Rectal smooth muscle tissue (tissue), 1 donor: ENCODE measurements around the gene ARNT2.

Experiments
- H3K27ac ChIP-seq: one replicate; pipeline ENCODE4 v1.7.0; 2013; ENCODE audit warnings: low read depth, low read length, inconsistent platforms
- H3K27me3 ChIP-seq: one replicate; pipeline ENCODE4 v1.7.0; 2013; ENCODE audit warnings: low read length; ENCODE audit not compliant: control insufficient read depth, insufficient read depth
- H3K36me3 ChIP-seq: one replicate; pipeline ENCODE4 v1.7.0; 2013; ENCODE audit warnings: low read length; ENCODE audit not compliant: control insufficient read depth, insufficient read depth
- H3K4me1 ChIP-seq: one replicate; pipeline ENCODE4 v1.7.0; 2013; ENCODE audit warnings: low read length; ENCODE audit not compliant: control insufficient read depth, insufficient read depth
- H3K4me3 ChIP-seq: one replicate; pipeline ENCODE4 v1.7.0; 2013; ENCODE audit warnings: low read length
- H3K9ac ChIP-seq: one replicate; pipeline ENCODE4 v1.7.0; 2013; ENCODE audit warnings: low read length

The ARNT2 gene

GRCh38 chr15:80525853-80526252 lies 121.7 kb downstream of the ARNT2 start:
- Histone ChIP-seq H3K27me3 (no peaks in the 10 kb centered on the region), H3K4me3 (no peak overlapping the region), H3K36me3 (no peaks in the 10 kb centered on the region), H3K27ac (no peak overlapping the region), H3K9ac (no peak overlapping the region), H3K4me1 (no peaks in the 10 kb centered on the region)

GRCh38 chr15:80526556-80527340 lies 122.6 kb downstream of the ARNT2 start:
- H3K27me3 ChIP-seq: no peaks in the 10 kb centered on the region
- no peak overlapping the region for H3K27ac ChIP-seq
- no peak overlapping the region for H3K4me3 ChIP-seq
- H3K36me3 ChIP-seq: no peaks in the 10 kb centered on the region
- no peak overlapping the region for H3K9ac ChIP-seq
- H3K4me1 ChIP-seq: no peaks in the 10 kb centered on the region

GRCh38 chr15:80527406-80527805 lies 123.2 kb downstream of the ARNT2 start:
- H3K4me1 ChIP-seq: no peaks in the 10 kb centered on the region
- H3K27ac ChIP-seq: no peak overlapping the region
- H3K9ac ChIP-seq: no peak overlapping the region
- no peaks in the 10 kb centered on the region for H3K27me3 ChIP-seq
- no peaks in the 10 kb centered on the region for H3K36me3 ChIP-seq
- H3K4me3 ChIP-seq: no peak overlapping the region

GRCh38 chr15:80527961-80528360 lies 123.8 kb downstream of the ARNT2 start:
- Histone ChIP-seq H3K36me3 (no peaks in the 10 kb centered on the region), H3K4me1 (no peaks in the 10 kb centered on the region), H3K27me3 (no peaks in the 10 kb centered on the region), H3K9ac (no peak overlapping the region), H3K4me3 (no peak overlapping the region), H3K27ac (no peak overlapping the region)

- Histone ChIP-seq H3K27ac (no peak overlapping the region), H3K4me3 (no peak overlapping the region), H3K4me1 (no peaks in the 10 kb centered on the region), H3K27me3 (no peaks in the 10 kb centered on the region), H3K36me3 (no peaks in the 10 kb centered on the region), H3K9ac (no peak overlapping the region)
Observed at GRCh38 chr15:80530737-80531365, 126.7 kb downstream of the ARNT2 start.

- Histone ChIP-seq H3K4me1 (no peaks in the 10 kb centered on the region), H3K27me3 (no peaks in the 10 kb centered on the region), H3K36me3 (no peaks in the 10 kb centered on the region), H3K4me3 (no peak overlapping the region), H3K27ac (no peak overlapping the region), H3K9ac (no peak overlapping the region)
Observed at GRCh38 chr15:80531388-80531787, 127.2 kb downstream of the ARNT2 start.

- Histone ChIP-seq H3K36me3 (no peaks in the 10 kb centered on the region), H3K27me3 (no peaks in the 10 kb centered on the region), H3K4me3 (no peak overlapping the region), H3K27ac (no peak overlapping the region), H3K4me1 (no peaks in the 10 kb centered on the region), H3K9ac (no peak overlapping the region)
Observed at GRCh38 chr15:80531796-80532195, 127.6 kb downstream of the ARNT2 start.

- Histone ChIP-seq H3K4me1 (no peaks in the 10 kb centered on the region), H3K9ac (no peak overlapping the region), H3K27ac (no peak overlapping the region), H3K36me3 (no peaks in the 10 kb centered on the region), H3K4me3 (no peak overlapping the region), H3K27me3 (no peaks in the 10 kb centered on the region)
Observed at GRCh38 chr15:80533790-80534333, 129.7 kb downstream of the ARNT2 start.

GRCh38 chr15:80536231-80536630 lies 132.0 kb downstream of the ARNT2 start:
- H3K9ac ChIP-seq: no peak overlapping the region
- H3K36me3 ChIP-seq: no peaks in the 10 kb centered on the region
- no peak overlapping the region for H3K4me3 ChIP-seq
- no peaks in the 10 kb centered on the region for H3K27me3 ChIP-seq
- H3K27ac ChIP-seq: no peak overlapping the region
- no peaks in the 10 kb centered on the region for H3K4me1 ChIP-seq

GRCh38 chr15:80536716-80537115 lies 132.5 kb downstream of the ARNT2 start:
- Histone ChIP-seq H3K9ac (no peak overlapping the region), H3K27me3 (no peaks in the 10 kb centered on the region), H3K27ac (no peak overlapping the region), H3K36me3 (no peaks in the 10 kb centered on the region), H3K4me3 (no peak overlapping the region), H3K4me1 (no peaks in the 10 kb centered on the region)

- H3K36me3 ChIP-seq: no peaks in the 10 kb centered on the region
- no peaks in the 10 kb centered on the region for H3K27me3 ChIP-seq
- H3K9ac ChIP-seq: no peak overlapping the region
- no peak overlapping the region for H3K27ac ChIP-seq
- no peaks in the 10 kb centered on the region for H3K4me1 ChIP-seq
- H3K4me3 ChIP-seq: no peak overlapping the region
Observed at GRCh38 chr15:80545078-80545477, 140.9 kb downstream of the ARNT2 start.

GRCh38 chr15:80547264-80547663 lies 143.1 kb downstream of the ARNT2 start:
- no peak overlapping the region for H3K4me3 ChIP-seq
- no peak overlapping the region for H3K9ac ChIP-seq
- no peak overlapping the region for H3K27ac ChIP-seq
- peaks cover 4% of the 10 kb centered on the region for H3K4me1 ChIP-seq
- H3K36me3 ChIP-seq: no peaks in the 10 kb centered on the region
- H3K27me3 ChIP-seq: no peaks in the 10 kb centered on the region

GRCh38 chr15:80549191-80549590 lies 145.0 kb downstream of the ARNT2 start:
- no peaks in the 10 kb centered on the region for H3K36me3 ChIP-seq
- no peak overlapping the region for H3K27ac ChIP-seq
- H3K9ac ChIP-seq: no peak overlapping the region

More at GRCh38 chr15:80549191-80549590, 145.0 kb downstream of the ARNT2 start:
- no peak overlapping the region for H3K4me3 ChIP-seq
- peaks cover 4% of the 10 kb centered on the region for H3K4me1 ChIP-seq
- H3K27me3 ChIP-seq: no peaks in the 10 kb centered on the region
